HFFc6 (cell line): ENCODE data around the gene SLC24A4. TPM values are rescaled to one million over a fixed set of nuclear protein-coding genes. Genes with fewer than 3 reads are reported as not detected.

Experiments used
- DNase-seq: peaks from one replicate; pipeline ENCODE4 v3.0.0-alpha.2; 2018
- H3K27ac Mint-ChIP-seq: 2 replicates; pipeline ENCODE4 v1.8.0; 2020; ENCODE audit warnings: mild to moderate bottlenecking, mixed read lengths
- H3K27me3 Mint-ChIP-seq: 2 replicates; pipeline ENCODE4 v1.8.0; 2021; ENCODE audit warnings: mild to moderate bottlenecking, moderate library complexity, mixed read lengths; ENCODE audit not compliant: insufficient read depth
- H3K36me3 Mint-ChIP-seq: 2 replicates; pipeline ENCODE4 v1.8.0; 2021; ENCODE audit warnings: low read depth, mixed read lengths
- H3K4me1 Mint-ChIP-seq: 2 replicates; pipeline ENCODE4 v1.8.0; 2020; ENCODE audit warnings: low read depth, mixed read lengths
- H3K4me3 Mint-ChIP-seq: 2 replicates; pipeline ENCODE4 v1.8.0; 2020; ENCODE audit warnings: mild to moderate bottlenecking, moderate library complexity, mixed read lengths
- H3K9me3 Mint-ChIP-seq: 2 replicates; pipeline ENCODE4 v1.8.0; 2020; ENCODE audit warnings: mild to moderate bottlenecking, mixed read lengths
- total RNA-seq, 6 experiments: library from RNA; stranded (reverse); fragmentation: NEBNext Ultra II Directional; extraction: Animal tissue kit (Norgen Biotek cat#: 25700); gene quantifications; 2 replicates in 1 of 6; 3 replicates in 5 of 6; pipeline ENCODE4 v1.2.3, GENCODE V29; 2021
- TF ChIP-seq, protein P1 (sequence below): fragments of 200-600 bp; sonication (generic); IDR thresholded peaks from 2 replicates; pipeline ENCODE4 v1.5.0; 2021; ENCODE audit warnings: antibody characterized with exemption, mild to moderate bottlenecking

Gene SLC24A4
- total RNA-seq, 6 experiments from 2014 or later, result not detected

DNA sequence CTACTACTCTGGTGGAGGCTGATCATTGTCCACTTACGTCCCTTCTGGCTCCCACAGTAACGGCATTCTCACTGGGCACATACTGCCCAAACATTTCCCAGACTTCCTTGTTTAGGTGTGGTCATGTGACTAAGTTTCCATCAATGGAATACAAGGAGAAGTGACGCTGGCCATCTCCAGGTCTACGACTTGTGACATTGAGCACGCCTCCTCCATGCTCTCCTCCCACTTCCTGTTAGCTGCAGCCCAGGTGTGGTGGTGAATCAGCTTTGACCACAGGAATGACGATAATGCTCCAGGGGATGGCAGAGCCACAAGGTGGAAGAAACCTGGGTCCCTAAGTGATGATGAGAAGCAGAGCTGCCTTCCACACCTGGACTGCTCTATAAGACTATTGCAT, 6.0 kb upstream of the SLC24A4 start:
- peaks cover 10% of the 10 kb centered on the region; the same call in 1 of the 2 replicates for H3K4me1 Mint-ChIP-seq
- DNase-seq, result no peak
- H3K4me3 Mint-ChIP-seq, result no peak overlapping the region

DNA sequence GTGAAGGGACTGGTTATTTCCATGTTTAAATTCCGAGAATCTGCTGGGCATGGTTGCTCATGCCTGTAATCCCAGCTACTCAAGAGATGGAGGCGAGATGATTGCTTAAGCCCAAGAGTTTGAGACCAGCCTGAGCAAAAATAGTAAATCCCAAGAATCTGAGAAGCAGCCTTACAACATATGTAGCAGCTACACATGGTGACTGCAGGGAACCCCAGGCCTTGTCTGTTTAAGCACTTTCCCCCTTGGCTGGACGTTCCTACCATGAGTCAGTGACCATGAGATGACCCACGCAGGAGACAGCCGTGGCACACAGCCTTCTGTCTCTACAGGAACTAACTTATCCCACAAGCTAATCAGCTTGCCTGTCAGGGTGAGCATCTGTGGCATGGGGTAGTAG, 5.5 kb upstream of the SLC24A4 start:
- DNase-seq, result peak; percentile 43
- Mint-ChIP-seq H3K4me1 (peaks cover 10% of the 10 kb centered on the region; the same call in 1 of the 2 replicates), H3K9me3 (no peaks in the 10 kb centered on the region), H3K36me3 (no peaks in the 10 kb centered on the region), H3K27ac (no peak overlapping the region; the same call in 1 of the 2 replicates), H3K27me3 (peaks cover 42% of the 10 kb centered on the region), H3K4me3 (no peak overlapping the region)
- TF ChIP-seq, protein P1, sequence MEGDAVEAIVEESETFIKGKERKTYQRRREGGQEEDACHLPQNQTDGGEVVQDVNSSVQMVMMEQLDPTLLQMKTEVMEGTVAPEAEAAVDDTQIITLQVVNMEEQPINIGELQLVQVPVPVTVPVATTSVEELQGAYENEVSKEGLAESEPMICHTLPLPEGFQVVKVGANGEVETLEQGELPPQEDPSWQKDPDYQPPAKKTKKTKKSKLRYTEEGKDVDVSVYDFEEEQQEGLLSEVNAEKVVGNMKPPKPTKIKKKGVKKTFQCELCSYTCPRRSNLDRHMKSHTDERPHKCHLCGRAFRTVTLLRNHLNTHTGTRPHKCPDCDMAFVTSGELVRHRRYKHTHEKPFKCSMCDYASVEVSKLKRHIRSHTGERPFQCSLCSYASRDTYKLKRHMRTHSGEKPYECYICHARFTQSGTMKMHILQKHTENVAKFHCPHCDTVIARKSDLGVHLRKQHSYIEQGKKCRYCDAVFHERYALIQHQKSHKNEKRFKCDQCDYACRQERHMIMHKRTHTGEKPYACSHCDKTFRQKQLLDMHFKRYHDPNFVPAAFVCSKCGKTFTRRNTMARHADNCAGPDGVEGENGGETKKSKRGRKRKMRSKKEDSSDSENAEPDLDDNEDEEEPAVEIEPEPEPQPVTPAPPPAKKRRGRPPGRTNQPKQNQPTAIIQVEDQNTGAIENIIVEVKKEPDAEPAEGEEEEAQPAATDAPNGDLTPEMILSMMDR, result no peak

More for the DNA sequence above, 6.0 kb upstream of the SLC24A4 start:
- Mint-ChIP-seq H3K36me3 (no peaks in the 10 kb centered on the region), H3K9me3 (no peaks in the 10 kb centered on the region), H3K27ac (no peak overlapping the region), H3K27me3 (peaks cover 36% of the 10 kb centered on the region)
- TF ChIP-seq, protein P1, result no peak

DNA sequence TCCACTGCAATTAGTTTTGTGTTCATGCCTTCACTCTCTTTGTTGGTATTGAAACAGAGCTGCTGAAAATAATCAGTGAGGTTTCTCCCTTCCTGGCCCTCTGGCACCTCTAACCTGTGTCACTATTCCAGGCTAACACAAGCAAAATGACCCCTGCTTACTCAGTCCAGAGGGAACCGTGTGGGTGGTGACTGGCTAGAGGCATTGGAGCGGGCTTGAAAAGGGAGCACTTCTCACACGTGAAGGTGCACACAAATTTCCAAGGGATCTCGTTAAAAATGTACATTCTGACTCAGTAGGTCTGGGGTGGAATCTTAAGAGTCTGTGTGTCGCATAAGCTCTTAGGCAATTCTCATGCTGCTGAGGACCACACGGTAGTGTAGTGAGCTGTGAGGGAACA, 1.3 kb upstream of the SLC24A4 start:
- Mint-ChIP-seq H3K27me3 (peaks cover 64% of the 10 kb centered on the region), H3K36me3 (no peaks in the 10 kb centered on the region), H3K27ac (no peak overlapping the region), H3K4me1 (peaks cover 10% of the 10 kb centered on the region; the same call in 1 of the 2 replicates), H3K9me3 (no peaks in the 10 kb centered on the region), H3K4me3 (no peak overlapping the region)
- no peak for DNase-seq
- TF ChIP-seq, protein P1, result no peak

DNA sequence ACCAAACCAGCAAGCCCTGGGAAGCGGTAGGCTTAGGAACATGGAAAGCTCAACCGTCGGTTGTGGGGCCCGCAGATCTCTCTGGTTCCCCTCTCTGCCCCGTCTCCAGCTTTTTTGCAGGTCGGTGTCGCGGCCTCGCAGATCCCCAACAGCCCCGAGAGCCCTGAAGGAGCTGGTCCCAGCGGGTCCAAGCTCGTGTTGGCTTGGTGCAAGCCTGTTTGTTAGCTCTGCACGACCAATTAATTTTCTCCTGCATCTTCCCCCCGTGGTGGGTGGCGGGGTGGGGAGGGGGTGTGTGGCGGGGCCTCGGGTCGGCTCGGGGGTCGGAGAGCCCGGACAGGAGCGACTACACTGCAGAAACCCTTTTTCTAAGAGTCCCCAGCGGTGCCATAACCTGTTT, 449 bp upstream of the SLC24A4 start:
- TF ChIP-seq, protein P1, result no peak
- peaks cover 63% of the 10 kb centered on the region for H3K27me3 Mint-ChIP-seq
- no peak overlapping the region for H3K4me3 Mint-ChIP-seq
- no peak for DNase-seq
- H3K9me3 Mint-ChIP-seq, result no peaks in the 10 kb centered on the region
- H3K4me1 Mint-ChIP-seq, result peaks cover 4% of the 10 kb centered on the region; the same call in 1 of the 2 replicates
- no peaks in the 10 kb centered on the region for H3K36me3 Mint-ChIP-seq
- H3K27ac Mint-ChIP-seq, result no peak overlapping the region

DNA sequence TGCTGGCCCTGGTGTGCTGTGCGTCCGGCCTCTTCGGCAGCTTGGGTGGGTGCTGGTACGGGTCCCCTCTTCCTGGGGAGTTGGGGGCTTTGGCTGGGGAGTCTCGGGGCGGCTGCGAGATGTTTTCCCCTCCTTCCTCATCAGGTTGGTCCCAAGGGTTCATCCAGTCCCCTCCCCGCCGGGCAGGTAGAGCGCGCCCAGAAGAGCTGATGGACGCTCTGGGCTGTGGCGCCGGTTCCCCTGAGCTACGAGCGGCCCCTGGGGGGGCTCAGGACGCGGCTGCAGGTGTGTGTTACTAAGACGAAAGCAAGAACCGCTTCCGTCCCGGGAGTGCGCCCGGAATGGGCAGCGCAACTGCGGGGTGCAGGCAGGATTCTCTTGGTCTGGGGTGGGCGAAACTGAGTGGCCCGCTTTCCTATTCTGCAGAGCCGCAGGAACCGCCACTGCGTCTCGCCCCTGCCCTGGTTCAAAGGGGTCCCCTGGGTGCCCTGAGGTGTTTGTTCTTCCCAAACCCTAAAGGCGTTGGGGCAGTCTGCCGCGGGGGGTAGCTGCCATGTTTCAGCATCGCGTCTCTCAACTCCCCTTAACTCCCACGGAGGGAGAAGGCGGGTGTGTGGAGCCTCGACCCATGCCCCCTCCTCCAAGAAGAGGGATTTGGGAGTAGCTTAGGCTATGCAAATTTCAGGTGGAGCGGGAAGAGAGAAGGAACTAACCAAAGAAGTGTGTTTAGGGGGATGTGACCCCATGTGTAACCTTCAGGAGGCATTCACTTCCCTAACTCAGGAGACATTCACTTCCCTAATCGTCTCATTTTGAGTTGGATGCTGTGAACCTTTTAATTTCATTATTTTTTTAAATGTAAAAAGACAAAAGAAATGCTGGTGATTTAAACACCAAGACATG, 1.2 kb downstream of the SLC24A4 start:
- DNase-seq, result no peak
- H3K4me3 Mint-ChIP-seq, result no peak overlapping the region
- H3K27ac Mint-ChIP-seq, result no peak overlapping the region
- no peaks in the 10 kb centered on the region for H3K4me1 Mint-ChIP-seq
- H3K27me3 Mint-ChIP-seq, result peaks cover 64% of the 10 kb centered on the region
- H3K36me3 Mint-ChIP-seq, result no peaks in the 10 kb centered on the region
- TF ChIP-seq, protein P1, result no peak
- H3K9me3 Mint-ChIP-seq, result no peaks in the 10 kb centered on the region
